Heart left ventricle (tissue), 16 donors: ENCODE measurements around the gene ACOXL. TPM values are rescaled to one million over a fixed set of nuclear protein-coding genes. Genes with fewer than 3 reads are reported as not detected.
A peak's percentile ranks its signal among the peaks of the same experiment; 100 is the strongest.

ENCODE experiments used
- ATAC-seq, 4 donors: fragments of 200-7000 bp; cut with Tn5 transposase; one replicate each; pipeline ENCODE4 v1.9.1; 2020 to 2022; ENCODE audit warnings: moderate library complexity in 4 of 4, mild to moderate bottlenecking in 3 of 4, moderate number of reproducible peaks in 1 of 4
- DNase-seq, 5 donors: peaks; one replicate each; pipeline ENCODE4 v3.0.0-alpha.2; 2020
- H3K27ac ChIP-seq, 12 donors: fragments of 200-600 bp; sonication (generic) in 4 of 12; one replicate each; pipeline versions ENCODE4 v1.5.0 to v1.8.0; 2016 to 2022; ENCODE audit warnings: mild to moderate bottlenecking in 2 of 12
- H3K27me3 ChIP-seq, 9 donors: fragments of 200-600 bp; sonication (generic) in 2 of 9; one replicate each; pipeline versions ENCODE4 v1.5.1 to v1.8.0; 2016 to 2022; ENCODE audit warnings: mild to moderate bottlenecking in 3 of 9
- H3K36me3 ChIP-seq, 9 donors: fragments of 200-600 bp; sonication (generic) in 2 of 9; one replicate each; pipeline versions ENCODE4 v1.5.0 to v1.8.0; 2018 to 2022; ENCODE audit warnings: mild to moderate bottlenecking in 2 of 9
- H3K4me1 ChIP-seq, 12 donors: fragments of 200-600 bp; sonication (generic) in 4 of 12; one replicate each; pipeline versions ENCODE4 v1.5.0 to v1.8.0; 2016 to 2022; ENCODE audit warnings: mild to moderate bottlenecking in 3 of 12
- H3K4me3 ChIP-seq, 12 donors: fragments of 200-600 bp; sonication (generic) in 4 of 12; one replicate each; pipeline versions ENCODE4 v1.5.0 to v1.8.0; 2017 to 2022; ENCODE audit warnings: mild to moderate bottlenecking in 9 of 12, moderate library complexity in 4 of 12
- H3K9me3 ChIP-seq, 12 donors: fragments of 200-600 bp; sonication (generic) in 4 of 12; one replicate each; pipeline versions ENCODE4 v1.5.0 to v1.8.0; 2016 to 2022; ENCODE audit warnings: mild to moderate bottlenecking in 1 of 12
- CTCF ChIP-seq, 12 donors: fragments of 200-600 bp; sonication (generic) in 4 of 12; IDR thresholded peaks; one replicate each; pipeline versions ENCODE4 v1.5.0 to v1.8.0; 2018 to 2022; ENCODE audit warnings: antibody characterized with exemption in 12 of 12, mild to moderate bottlenecking in 5 of 12
- POLR2A ChIP-seq, 2 donors: fragments of 450-650 bp; IDR thresholded peaks; one replicate each; pipeline ENCODE4 v1.6.1; 2017; ENCODE audit warnings: antibody characterized with exemption in 2 of 2, mild to moderate bottlenecking in 2 of 2, moderate library complexity in 2 of 2
- WGBS, 4 donors: extraction: QIAGEN DNeasy Blood & Tissue Kit in 2 of 4; methylation state at CpG; one replicate each; pipeline versions ENCODE4 v1.1.5 to v1.1.7; 2013 to 2018; 5-methylcytosine and 5-hydroxymethylcytosine counted together
- intact Hi-C, 10 donors: fragments of 100-400 bp; cut with DNase I; formaldehyde crosslinking; loops; one replicate each; pipeline versions ENCODE4 v1.11.1 to v1.14.2; 2022
- polyA plus RNA-seq, 2 donors: library from polyadenylated mRNA; stranded (reverse); fragments of 200-250 nt; gene quantifications; one replicate each; pipeline ENCODE4 v1.2.3, GENCODE V29; 2013
- total RNA-seq, 9 donors: library from RNA; depleted of rRNA in 2 of 9; stranded (reverse); fragments of >200 nt in 2 of 9; fragmentation: NEBNext Ultra II Directional in 3 of 9; extraction: Animal tissue kit (Norgen Biotek cat#: 25700) in 3 of 9; gene quantifications; one replicate each; pipeline versions ENCODE4 v1.1.0 to v1.2.4, GENCODE V29; 2016 to 2023
- donor health status: ischemic (EF 13 %, LVEDD 7.1; RV severe dilation, severe dysfunction).
- donor health status: healthy with polysubstance abuse.
- donor health status: DM: no; HTN: yes; CAD: no.
- donor health status: DM: no; HTN: no; CAD: no.
- donor health status: ischemic (EF 25% LVEDD 6.9; RV normal size, moderate dysfunction).
- donor health status: ischemic (EF 25% LVEDD 5.7; RV mildly dilated, moderate dysfunction).
- donor health status: healthy.
- donor health status: DM: yes; HTN: yes; CAD: no.
- donor health status: ischemic (EF 35%, LVEDD 5.7; RV mildly dilated, moderate dysfunction).
- donor health status: nonischemic (EF 11% LVEDD 7.7; RV severe dilation, severe dysfunction).
- donor health status: DM: yes; HTN: yes; CAD: no.
- donor health status: PGD.
- donor health status: ischemic (EF 29% LVEDD 5.4; RV normal size, mild dysfunction).
- donor health status: nonischemic (EF 23%, LVEDD 6.1; RV moderate dilation, normal function).

ACOXL gene
- total and polyA plus RNA-seq, 11 donors, result 0.25 TPM; not detected in 10

GRCh38 chr2:111162718-111163331 lies 430.5 kb downstream of the ACOXL start:
- 55 to 69% (median 57%) methylated on average over 12 of the region's 12 CpGs for WGBS, 4 donors
- DNase-seq (no peak), ATAC-seq (no peak)
- no peaks in the 10 kb centered on the region for H3K9me3 ChIP-seq
- H3K4me3 ChIP-seq, result no peak overlapping the region
- no peak overlapping the region for H3K27ac ChIP-seq
- intact Hi-C loops, result loop anchor here in 3 of 10 donors (5.0 to 10.0 kb wide), 2 partner anchors 41 to 72 kb away; partner anchors contain the start of gene BCL2L11 (in 3 of the 3)
- peaks cover 0 to 47% (median 34%) of the 10 kb centered on the region in 12 donors for H3K4me1 ChIP-seq
- no peaks in the 10 kb centered on the region for H3K27me3 ChIP-seq
- TF ChIP-seq CTCF (IDR thresholded peaks at IDR 0.05) (no peak), POLR2A (IDR thresholded peaks at IDR 0.05) (no peak)
- H3K36me3 ChIP-seq, result peaks cover 0 to 36% (median 18%) of the 10 kb centered on the region in 9 donors

DNA sequence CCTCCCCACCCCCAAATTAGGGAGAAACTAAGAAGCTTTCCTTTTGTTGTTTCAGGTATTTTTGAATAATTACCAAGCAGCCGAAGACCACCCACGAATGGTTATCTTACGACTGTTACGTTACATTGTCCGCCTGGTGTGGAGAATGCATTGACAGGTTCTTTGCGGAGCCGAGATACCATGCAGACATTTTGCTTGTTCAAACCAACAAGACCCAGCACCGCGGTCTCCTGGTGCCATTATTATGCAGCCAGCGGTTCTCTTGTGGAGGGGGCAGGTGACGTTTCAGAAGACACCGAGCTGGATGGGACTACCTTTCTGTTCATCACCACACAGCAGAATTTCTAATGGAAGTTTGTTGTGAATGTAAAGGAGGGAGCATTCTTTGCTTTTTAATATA lies 431.7 kb downstream of the ACOXL start:
- H3K4me1 ChIP-seq, result peaks cover 0 to 50% (median 37%) of the 10 kb centered on the region in 12 donors
- no peak overlapping the region for H3K27ac ChIP-seq
- ATAC-seq (no peak), DNase-seq (no peak)
- no peaks in the 10 kb centered on the region for H3K27me3 ChIP-seq
- H3K4me3 ChIP-seq, result no peak overlapping the region
- H3K9me3 ChIP-seq, result no peaks in the 10 kb centered on the region
- 91 to 93% (median 92%) methylated on average over 12 of the region's 12 CpGs for WGBS, 4 donors
- TF ChIP-seq CTCF (IDR thresholded peaks at IDR 0.05) (no peak), POLR2A (IDR thresholded peaks at IDR 0.05) (no peak)
- intact Hi-C loops, result loop anchor here in 3 of 10 donors (5.0 to 10.0 kb wide), 2 partner anchors 42 to 71 kb away; partner anchors contain the start of gene BCL2L11 (in 3 of the 3)
- H3K36me3 ChIP-seq, result peaks cover 0 to 29% (median 16%) of the 10 kb centered on the region in 9 donors

DNA sequence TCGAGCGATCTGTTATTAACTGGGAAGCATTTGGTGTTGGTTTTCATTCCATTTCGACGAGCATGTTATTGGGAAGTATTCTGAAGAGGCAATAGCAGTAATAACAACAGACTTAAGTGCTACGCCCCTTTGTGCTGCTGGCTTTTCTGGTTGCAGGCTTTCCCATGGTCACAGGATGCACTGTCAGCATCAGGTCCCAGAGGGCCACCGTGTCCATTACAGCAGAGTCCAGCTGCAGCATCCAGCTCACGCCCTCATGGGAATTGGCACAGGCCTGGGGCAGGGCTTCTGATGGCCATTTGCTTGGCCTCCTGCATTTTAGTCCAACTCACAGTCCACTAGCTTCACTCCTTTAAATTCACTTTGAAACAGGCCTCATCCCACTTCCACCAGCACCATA lies 432.7 kb downstream of the ACOXL start:
- 56 to 72% (median 64%) methylated on average over 7 of the region's 7 CpGs for WGBS, 4 donors
- peak; percentile 55 to 84 (median 76) for DNase-seq
- Histone ChIP-seq H3K27ac (peak overlapping the region in 1 of 12 donors; percentile 7), H3K4me3 (no peak overlapping the region), H3K36me3 (peaks cover 0 to 29% (median 16%) of the 10 kb centered on the region in 9 donors), H3K27me3 (no peaks in the 10 kb centered on the region), H3K4me1 (peaks cover 0 to 44% (median 31%) of the 10 kb centered on the region in 12 donors), H3K9me3 (no peaks in the 10 kb centered on the region)
- TF ChIP-seq POLR2A (IDR thresholded peaks at IDR 0.05) (no peak), CTCF (IDR thresholded peaks at IDR 0.05) (no peak)
- intact Hi-C loops, result loop anchor here in 1 of 10 donors (5.0 to 10.0 kb wide), 2 partner anchors 33 to 70 kb away; no protein-coding TSS in a partner anchor
- peak; percentile 30 to 55 (median 40) for ATAC-seq

DNA sequence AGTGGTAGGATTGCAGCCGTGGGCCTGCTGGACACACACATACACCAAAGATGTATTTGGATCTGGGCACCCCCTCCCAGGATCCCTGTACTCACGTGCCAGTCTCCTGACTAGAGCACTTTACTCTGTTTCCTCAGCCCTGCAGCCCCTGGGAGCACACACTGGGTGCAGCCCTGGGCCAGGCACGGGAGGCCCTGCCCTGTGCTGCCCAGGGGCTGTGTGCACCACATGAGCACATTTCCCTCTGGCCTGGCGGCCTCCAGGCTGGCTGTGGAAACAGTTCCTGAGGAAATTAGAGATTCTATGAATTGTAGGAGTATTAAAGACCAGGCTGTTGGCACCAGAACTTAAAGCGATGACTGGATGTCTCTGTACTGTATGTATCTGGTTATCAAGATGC lies 433.7 kb downstream of the ACOXL start:
- intact Hi-C loops, result loop anchor here in 1 of 10 donors (5.0 to 10.0 kb wide), 2 partner anchors 34 to 69 kb away; no protein-coding TSS in a partner anchor
- no peak overlapping the region for H3K27ac ChIP-seq
- no peaks in the 10 kb centered on the region for H3K9me3 ChIP-seq
- WGBS, 4 donors, result 93 to 97% (median 94%) methylated on average over 5 of the region's 5 CpGs
- no peak for DNase-seq
- peaks cover 0 to 29% (median 16%) of the 10 kb centered on the region in 9 donors for H3K36me3 ChIP-seq
- no peaks in the 10 kb centered on the region for H3K27me3 ChIP-seq
- H3K4me3 ChIP-seq, result no peak overlapping the region
- H3K4me1 ChIP-seq, result peaks cover 0 to 42% (median 29%) of the 10 kb centered on the region in 12 donors
- TF ChIP-seq CTCF (IDR thresholded peaks at IDR 0.05) (no peak), POLR2A (IDR thresholded peaks at IDR 0.05) (no peak)
- ATAC-seq, result no peak
